Esophagus mucosa (tissue), 1 donor: ENCODE results near the gene NUP98. TPM values are rescaled to one million over a fixed set of nuclear protein-coding genes. Genes with fewer than 3 reads are reported as not detected.

Source experiments
- ATAC-seq: fragments of 200-7000 bp; cut with Tn5 transposase; one replicate; pipeline ENCODE4 v1.9.1; 2020
- total RNA-seq: library from RNA; stranded (reverse); gene quantifications from one replicate; pipeline ENCODE4 v1.2.4, GENCODE V29; 2023
- donor health status: DM: yes; HTN: yes; CAD: no.

NUP98 gene
- total RNA-seq, 1 donor from 2014 or later = 55.1 TPM

DNA sequence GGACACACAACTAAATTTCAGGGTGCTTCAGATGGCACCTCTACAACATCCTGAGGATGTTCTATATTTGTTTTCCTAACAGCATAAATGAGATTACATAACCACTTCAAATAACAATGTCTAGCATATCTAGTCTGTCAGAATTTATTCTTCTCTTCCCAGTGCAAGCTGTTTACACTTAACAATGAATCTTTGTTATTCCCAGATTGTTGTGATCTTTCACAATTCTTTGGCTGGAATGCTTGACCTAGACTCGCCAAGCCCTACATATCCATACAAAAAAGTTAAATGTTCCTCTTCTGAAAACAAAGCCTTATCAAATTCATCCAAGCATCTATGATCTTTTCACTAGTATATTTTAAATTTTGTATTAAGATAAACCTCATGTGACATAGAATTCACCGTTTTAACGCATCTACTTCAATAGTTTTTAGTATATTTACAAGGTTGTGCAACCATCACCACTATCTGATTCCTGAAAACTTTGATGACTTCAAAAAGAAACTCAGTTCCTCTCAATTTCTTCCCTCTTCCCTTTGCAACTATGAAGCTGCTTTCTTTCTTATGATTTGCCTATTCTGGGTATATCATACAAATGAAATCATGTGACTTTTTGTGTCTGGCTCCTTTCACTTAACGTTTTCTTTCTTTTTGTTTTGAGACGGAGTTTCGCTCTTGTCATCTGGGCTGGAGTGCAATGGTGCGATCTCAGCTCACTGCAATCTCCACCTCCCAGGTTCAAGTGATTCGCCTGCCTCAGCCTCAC is 64.5 kb downstream of the NUP98 start:
- no peak for ATAC-seq

DNA sequence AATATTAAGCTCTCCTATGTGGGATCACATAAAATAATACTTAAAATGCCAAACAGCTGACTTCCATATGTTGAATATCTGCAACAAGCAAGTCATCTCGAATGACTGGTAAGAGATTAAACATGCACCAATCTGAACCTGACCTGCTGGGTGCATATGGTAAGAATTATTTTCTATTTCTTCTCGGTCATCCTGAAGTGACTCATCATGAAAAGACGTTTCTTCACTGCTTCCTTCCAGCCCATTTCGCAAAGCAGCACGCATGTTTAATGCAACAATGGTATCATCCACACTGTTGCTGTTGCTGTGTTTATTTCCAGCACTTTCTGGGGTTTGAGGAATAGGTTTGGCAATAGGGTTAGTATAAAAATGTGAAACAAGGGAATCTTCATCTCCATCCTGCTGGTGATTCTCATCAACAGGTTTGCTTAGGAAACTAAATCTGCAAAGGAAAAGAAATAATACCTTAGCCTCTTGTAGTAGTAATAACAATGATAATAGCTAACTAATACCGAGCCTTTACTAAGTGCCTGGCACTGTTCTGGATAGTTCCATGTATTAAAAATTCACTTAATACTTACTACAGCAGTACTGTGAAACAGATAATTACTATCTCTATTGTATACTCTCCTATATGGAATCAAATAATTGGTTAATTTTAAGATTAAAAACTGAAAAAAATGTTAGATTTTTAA is 74.2 kb downstream of the NUP98 start:
- peak; percentile 94 for ATAC-seq

DNA sequence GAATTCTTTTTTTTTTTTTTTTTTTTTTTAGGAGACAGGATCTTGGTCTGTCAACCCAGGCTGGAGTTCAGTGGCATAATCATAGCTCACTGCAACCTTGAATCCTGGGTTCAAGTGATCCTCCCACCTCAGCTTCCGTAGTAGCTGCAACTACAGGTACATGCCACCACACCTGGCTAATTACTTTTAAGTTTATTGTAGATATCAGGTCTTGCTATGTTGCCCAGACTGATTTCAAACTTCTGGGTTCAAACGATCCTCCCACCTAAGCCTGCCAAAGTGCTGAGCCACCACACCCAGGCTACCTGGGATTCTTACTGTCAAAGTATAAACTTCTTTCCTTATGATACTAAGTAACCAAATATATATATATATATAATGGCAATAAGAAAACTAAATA is 75.3 kb downstream of the NUP98 start:
- ATAC-seq = no peak

DNA sequence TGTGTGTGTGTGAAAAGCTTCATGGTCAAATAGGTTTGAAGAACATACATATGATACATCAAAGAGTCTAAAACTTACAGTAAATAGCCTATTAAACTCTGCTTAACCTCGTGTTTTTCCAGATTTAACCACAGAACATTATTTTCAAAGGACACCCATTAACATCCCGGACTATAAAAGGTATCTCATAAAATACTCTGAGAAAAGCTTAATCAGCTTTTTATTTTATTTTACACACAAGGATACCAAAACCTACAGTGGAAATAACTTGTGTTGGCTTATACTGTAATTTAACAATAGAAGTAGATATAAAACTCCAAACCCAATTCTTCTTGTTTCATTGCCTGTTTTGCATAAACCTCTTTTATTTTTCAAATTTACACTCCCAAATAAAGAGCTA is 76.4 kb downstream of the NUP98 start:
- ATAC-seq = no peak

DNA sequence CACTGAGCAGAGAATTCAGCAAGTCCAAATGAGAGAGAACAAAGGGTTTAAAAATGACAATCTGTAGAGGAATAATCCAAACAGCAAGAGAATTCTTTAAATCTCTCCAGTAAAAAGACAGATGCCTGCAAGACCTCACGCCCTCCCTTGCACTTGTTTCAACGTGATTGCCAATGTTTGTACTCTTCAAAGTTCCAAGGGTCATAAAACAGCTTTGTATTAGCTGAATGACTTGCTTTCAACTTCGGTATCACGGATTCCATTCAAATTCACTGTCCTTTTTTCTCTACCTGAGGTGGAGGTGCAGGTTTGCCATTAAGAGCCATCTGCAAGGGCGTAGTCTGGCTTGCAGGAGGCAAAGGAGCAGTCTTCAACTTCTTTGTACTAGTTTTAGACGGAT is 85.1 kb downstream of the NUP98 start:
- no peak for ATAC-seq

DNA sequence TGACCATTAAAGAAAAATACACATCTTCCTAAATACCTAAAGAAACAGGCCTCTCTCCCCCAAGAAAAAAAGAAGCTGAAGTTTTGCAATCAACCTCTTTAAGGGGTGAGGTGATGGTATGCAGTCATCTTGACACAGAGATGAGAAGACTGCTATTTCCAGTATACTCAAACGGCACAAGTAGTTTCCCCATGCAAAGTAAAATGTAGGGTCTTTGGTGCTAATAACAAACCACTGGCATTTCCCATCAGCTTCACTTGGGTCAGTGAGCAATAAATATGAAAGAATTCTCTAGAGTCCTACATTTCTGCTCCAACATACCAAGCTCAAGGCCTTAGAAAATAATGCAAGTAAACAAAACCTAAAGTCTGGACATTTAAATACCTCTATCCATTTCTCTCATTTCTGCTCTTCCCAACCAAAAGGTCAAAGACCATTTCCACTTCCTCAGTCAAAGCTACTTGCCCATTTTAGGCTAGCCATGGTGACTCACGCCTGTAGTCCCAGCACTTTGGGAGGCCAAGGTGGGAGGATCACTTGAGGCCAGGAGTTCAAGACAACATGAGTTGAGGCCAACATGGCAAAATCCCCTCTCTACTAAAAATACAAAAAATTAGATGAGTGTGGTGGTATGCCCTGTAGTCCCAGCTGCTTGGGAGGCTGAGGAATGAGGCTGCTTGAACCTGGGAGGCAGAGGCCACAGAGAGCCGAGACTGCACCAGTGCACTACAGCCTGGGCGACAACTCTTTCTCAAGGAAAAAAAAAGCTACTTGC is 86.7 kb downstream of the NUP98 start:
- ATAC-seq = no peak

DNA sequence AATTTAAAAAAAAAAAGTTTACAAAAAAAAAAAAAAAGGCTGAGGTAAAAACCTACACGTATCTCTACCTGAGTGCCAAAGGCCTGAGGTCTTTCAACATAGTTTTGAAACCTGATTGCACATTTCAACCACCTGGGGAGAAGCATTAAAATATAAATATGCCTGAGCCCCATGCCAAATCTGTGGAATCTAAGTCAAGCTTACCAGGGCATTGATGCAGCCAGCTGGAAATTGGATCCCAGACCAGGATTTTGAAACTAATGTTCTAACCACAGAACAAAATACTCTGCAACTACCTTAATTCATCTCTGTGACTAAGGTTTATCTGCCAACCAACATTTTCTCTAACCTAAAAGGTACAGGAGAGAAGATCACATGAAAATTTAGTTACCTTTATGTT is 87.4 kb downstream of the NUP98 start:
- no peak for ATAC-seq

DNA sequence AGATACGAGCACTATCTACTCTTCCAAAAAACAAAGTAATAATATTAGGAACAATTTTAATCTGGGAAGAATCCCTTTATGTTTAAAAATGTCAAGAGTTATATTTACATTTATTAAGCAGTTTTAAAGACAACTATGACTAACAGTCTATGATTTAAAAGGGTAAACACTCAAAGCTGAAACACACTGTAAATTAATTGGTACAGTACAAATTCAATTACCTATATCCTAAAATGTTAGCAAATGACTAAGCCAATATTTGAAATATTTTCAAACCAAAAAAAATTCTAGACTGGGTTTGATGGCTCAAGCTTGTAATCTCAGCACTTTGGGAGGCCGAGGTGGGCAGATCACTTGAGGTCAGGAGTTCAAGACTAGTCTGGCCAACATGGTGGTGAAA is 90.2 kb downstream of the NUP98 start:
- no peak for ATAC-seq

DNA sequence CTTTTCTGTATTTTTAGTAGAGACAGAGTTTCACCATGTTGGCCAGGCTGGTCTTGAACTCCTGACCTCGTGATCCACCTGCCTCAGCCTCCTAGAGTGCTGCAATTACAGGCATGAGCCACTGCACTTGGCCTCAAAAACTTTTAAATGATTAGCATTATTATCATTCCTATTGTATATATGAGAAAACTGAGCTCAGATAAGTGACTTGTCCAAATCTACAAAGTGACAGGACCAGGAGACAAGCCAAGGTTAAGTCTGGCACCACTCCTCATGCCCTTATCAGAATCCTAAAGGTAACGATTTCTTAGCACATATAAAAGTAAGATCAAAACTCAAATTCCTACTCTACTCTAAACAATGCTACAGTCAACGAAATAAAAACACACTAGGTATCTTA is 94.0 kb downstream of the NUP98 start:
- ATAC-seq = no peak

DNA sequence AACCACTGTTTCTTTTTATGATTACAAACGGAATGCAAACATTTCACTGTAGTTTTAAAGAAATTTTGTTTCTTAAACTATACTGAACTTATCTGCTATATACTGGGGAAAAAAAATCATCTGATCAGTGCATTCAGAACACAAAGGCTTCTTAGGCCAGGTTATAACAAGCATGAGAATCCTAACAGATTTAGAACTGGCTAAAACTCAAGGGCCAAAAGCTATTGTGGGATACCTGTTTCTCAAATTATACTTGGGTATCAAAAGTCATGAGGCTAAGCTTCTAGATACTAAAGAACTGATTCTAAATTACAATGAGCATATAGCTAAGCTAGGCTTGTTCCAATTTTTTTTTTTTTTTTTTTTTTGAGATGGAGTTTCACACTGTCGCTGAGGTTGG is 96.4 kb downstream of the NUP98 start:
- no peak for ATAC-seq

DNA sequence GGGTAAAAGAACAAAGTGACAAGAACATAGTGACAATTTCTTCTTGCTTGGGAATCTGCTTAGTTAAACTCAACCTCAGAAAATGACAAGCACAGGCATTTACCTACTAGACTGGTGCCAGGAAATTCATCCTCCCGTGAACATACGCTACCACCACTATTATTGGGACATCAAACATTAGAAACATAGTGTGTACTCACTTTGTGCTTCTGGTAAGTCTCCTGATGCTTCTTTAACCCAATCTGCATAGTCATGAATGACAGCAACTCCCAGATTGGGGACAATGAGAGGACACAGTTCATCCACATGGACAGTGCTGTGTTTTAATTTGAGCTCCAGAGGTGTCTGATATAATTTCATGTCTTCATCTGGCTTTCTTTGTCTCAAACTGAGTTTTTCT is 96.9 kb downstream of the NUP98 start:
- ATAC-seq = no peak

DNA sequence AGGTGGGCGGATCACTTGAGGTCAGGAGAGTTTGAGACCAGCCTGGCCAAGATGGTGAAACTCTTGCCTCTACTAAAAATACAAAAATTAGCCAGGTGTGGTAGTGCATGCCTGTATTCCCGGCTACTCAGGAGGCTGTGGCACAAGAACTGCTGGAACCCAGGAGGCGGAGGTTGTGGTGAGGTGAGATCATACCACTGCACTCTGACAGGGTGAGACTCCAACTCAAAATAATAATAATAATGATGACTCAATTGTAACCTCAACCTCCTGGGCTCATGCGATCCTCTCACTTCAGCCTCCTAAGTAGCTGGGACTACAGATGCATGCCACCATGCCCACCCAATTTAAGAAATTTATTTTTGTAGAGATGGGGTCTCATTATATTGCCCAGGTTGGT is 110.6 kb downstream of the NUP98 start:
- ATAC-seq = no peak

DNA sequence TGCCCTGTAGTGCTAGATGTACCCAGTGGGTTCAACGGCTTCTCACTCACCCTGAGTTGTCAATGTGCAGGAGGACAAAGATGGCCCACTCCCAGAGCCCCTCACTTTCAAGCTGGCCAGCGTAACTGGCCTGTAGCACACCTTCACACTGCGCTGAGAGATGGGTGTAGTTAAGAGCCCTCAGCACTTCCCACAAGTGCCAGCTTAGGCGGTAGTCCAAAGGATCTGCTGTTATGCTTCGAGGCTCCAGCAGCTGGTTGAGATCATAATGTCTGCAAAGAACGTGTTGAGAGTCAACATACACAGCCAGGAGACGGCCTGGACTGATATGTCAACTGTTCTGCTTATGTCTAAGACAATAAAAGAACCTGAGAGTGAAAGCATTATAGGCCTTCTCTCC is 111.4 kb downstream of the NUP98 start:
- ATAC-seq = no peak

DNA sequence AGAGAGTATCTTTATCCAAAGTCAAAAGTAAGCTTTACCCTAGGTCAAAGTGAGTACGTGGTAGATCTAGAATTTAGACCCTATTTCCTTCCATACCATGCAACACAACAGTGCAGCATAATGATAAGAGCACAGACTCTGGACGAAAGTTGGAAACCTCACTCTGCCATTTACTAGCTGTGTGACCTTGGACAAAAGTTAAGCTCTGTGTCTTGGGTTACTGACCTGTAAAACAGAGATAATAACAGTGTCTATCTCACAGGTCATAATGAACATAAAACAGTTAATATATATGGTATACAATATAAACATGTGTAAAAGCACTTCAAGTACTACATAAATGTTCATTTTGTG is 112.6 kb downstream of the NUP98 start:
- ATAC-seq = no peak

DNA sequence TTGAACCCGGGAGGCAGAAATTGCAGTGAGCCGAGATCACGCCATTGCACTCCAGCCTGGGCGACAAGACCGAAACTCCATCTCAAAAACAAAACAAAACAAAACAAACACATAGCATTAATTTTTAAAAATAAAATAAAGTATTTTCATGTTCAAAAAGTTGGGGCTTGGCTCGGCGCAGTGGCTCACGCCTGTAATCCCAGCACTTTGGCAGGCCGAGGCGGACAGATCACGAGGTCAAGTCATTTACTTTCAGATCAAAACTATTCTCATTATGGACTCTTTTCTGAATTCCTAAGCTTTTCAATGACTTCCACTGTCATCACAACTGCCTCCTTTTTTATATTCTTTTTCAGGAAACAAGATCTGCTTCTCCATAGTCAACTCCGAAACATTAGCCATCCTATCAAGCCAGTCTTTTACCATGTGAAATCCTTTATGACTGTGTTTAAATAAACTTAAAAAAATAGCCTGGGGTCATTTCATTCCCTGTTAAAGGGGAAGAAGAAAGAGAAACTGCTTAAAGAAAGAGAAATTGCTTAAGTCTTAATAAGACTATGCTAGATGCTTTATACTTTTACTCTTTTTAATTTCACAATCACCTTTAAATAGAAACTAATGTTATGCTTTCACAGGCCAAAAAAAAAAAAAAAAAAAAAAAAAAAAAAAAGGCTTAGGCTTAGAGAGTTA is 113.1 kb downstream of the NUP98 start:
- ATAC-seq = no peak

DNA sequence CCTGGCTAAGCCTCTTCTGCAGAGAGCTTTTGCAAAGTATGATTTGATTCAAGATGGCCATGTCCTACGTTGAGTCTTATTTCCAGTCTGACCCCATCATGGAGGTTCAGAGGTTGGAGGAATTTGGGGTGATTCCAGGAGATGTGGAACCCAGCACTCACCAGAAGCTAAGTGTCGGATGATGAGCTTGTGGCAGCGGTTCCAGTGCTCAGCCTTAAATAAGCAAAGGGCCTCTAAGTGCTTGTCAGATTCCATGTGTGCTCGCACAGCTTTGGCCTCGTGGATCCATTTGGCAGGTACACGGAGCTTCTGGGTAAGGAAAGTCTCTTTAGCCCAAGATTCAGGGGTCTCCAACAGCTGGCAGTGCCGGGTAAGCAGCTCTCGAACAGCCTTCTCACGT is 114.3 kb downstream of the NUP98 start:
- no peak for ATAC-seq

DNA sequence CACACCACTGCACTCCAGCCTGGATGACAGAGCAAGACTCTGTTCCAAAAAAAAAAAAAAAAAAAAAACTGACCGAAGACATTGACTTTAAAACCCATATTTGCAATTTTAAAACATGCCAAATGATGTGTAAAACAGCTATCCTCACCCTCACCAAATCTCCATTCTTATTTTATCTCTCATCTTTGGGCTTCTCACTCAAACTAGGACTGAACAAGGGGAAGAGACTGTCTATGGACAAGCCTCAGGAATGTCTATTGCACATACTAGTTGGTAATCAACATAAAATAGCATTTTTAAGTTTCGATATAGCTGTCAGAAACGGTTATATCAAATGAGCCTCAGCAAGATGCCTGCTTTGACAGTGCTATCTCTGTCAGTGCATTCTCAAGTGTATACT is 118.3 kb downstream of the NUP98 start:
- ATAC-seq = no peak

DNA sequence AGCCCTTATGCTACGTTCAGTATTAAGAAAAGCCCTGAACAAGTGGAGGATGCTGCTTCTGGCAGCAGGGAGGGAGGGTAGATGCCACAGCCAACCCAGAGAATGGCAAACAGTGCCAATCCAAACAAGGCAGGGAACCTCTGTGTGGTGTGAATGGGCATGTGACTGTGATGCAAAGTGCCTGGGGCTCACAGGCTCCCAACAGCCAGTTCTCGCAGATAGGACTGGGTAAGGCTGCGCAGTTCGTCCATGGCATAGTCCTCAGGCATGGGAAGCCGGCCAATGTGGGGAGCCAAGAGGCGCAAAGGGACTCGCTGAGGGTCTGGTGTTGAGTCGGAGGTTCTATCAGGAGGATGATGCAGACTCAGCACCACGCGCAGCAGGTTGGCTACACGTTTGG is 121.4 kb downstream of the NUP98 start:
- no peak for ATAC-seq

DNA sequence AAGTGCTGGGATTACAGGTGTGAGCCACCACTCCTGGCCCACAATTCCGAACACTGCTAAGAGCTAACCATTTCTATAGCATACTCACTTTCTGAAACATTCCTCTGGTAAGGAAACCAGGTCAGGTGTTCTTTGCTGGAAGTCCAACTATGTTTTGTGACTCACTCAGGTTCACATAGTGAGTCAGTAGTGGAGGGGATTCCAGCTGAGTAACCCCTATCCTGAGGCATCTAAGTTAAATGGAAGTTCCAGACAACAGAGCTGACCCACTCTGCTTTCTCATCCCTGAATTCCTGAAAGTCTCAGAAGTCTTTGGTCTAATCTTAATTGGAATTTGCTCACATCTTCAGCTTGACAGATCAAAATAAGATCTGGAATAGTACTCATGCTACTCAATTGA is 123.2 kb downstream of the NUP98 start:
- no peak for ATAC-seq

DNA sequence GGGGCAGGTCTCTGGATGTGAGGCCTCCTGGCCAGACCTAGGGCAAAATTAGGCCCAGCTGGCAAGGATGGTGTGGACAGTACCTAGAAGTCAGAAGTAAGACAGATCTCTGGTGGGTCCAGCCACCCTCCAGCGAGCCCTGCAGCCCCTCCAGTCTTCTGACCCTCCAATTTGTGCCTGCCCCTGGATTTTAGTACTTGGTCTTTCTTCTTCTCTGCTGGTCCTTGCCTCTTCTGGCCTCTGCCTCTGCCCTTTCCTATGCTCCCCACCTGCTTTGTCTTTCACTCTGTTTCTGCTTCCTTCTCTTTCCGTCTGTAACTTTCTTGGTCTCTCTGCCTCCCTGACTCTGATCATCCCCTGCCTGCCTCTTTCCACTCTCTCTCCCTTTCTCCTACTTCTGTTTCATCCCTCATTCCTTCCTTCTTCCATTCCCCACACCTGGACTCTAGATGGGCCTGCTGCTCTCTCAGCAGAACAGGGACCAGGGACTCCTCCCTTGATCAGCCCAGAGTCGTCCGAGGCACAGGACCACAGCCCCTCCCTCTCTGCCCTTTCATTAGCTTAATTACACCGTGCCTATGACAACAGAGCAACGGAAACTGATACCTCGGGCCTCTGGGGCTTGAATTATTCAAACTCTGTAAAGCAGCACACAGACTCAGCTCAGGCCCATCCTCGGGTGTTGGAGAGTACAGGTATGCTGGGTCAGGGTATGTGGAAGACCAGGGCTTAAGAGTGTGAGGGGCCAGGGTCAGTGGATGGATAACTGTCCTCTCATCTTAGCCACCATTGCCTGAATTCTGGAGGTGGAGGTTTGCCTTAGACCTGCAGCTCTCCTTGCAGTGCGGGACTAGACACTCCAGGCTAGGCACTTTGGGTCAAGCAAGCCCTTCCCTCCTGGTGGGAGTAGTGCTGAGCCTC is 125.8 kb downstream of the NUP98 start, which contains the start of gene CHRNA10:
Gene CHRNA10, minus strand, starts transcription at position 51 of the 921 bp plus-strand sequence. CDS start 72 bp downstream, outside the sequence.
- no peak for ATAC-seq

DNA sequence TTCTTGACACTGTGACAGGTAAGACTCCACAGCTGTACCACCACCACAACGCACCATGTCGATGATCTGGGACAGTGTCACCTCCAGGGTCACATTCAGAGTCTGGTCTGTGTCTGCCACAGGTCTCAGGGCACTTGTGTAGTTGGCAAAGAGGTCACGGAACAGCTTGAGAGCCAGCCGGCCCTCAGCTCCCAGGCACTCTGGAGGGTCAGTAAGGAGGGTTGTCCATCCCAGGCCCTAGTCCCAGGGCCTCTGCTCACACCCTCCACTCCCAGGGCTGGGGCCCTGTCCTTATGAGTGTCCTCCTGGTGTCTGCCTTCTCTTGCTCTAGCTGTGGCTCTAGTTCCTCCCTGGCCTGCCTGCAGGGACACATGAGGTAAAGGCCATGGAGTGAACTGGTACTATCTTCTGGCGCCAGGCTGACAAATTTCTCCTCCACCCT is 127.6 kb downstream of the NUP98 start:
- peak; percentile 21 for ATAC-seq

DNA sequence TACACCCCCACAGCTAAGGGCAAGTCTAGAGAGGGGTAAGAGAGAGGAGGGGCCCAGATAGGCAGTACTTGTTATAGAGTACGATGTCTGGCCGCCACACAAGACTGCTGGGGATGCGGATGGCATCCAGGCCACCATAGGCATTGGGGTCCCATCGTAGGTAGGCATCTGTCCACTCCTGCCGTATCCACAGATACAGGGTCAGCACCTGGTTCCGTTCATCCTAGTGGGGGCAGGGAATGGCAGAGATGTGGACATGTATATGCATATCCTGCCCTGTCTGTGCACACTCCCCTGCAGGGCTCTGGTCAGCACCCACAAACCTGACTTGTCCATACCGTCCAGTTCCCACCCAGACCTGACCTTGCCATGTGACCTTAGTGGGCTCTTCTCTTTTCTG is 128.2 kb downstream of the NUP98 start:
- ATAC-seq = no peak
